H1 (cell line): Measurements from ENCODE around the gene ANP32B. TPM values are rescaled to one million over a fixed set of nuclear protein-coding genes. Genes with fewer than 3 reads are reported as not detected.

Source experiments
- CTCF ChIA-PET: fragments of 300-600 bp; sonication (Branson Sonifier 250); formaldehyde crosslinking; loops from one replicate; lab custom pipeline; 2021; ENCODE audit not compliant: partially characterized antibody; lab: Charles Lee
- POLR2A ChIA-PET: fragments of 300-600 bp; sonication (Branson Sonifier 250); formaldehyde crosslinking; loops from one replicate; lab custom pipeline; 2021; ENCODE audit warnings: inconsistent platforms; ENCODE audit not compliant: partially characterized antibody; lab: Charles Lee
- DNase-seq, 2 experiments: peaks; one replicate each; pipeline versions ENCODE4 v3.0.0 to v3.0.0-alpha.2; 2010 to 2022; ENCODE audit warnings: low spot score in 2 of 2, low read depth in 1 of 2, mixed read lengths in 1 of 2
- FAIRE-seq: peaks from 2 replicates; lab custom pipeline; 2011; peaks lifted over from hg19 to GRCh38; lab: Jason Lieb, UNC
- H2AFZ ChIP-seq: 2 replicates; pipeline ENCODE4 v1.8.1; 2012; ENCODE audit warnings: low read length, inconsistent platforms
- H2AK5ac ChIP-seq: 2 replicates; pipeline ENCODE4 v1.6.1; 2013; ENCODE audit warnings: low read depth, low read length
- H2BK120ac ChIP-seq: replicated peaks from 2 replicates; pipeline ENCODE3; 2013; ENCODE audit warnings: low read depth, low read length, inconsistent platforms
- H2BK12ac ChIP-seq: 2 replicates; pipeline ENCODE4 v1.6.1; 2013; ENCODE audit warnings: low read depth, low read length
- H2BK15ac ChIP-seq: 2 replicates; pipeline ENCODE4 v1.6.1; 2013; ENCODE audit warnings: low read length
- H2BK20ac ChIP-seq: 2 replicates; pipeline ENCODE4 v1.6.1; 2013; ENCODE audit warnings: low read length
- H2BK5ac ChIP-seq: 2 replicates; pipeline ENCODE4 v1.6.1; 2013; ENCODE audit warnings: low read depth, low read length
- H3K14ac ChIP-seq: 2 replicates; pipeline ENCODE4 v1.6.1; 2013; ENCODE audit warnings: inconsistent platforms; ENCODE audit not compliant: insufficient read length
- H3K18ac ChIP-seq: 2 replicates; pipeline ENCODE4 v1.6.1; 2013; ENCODE audit warnings: low read length; ENCODE audit errors: extremely low read depth
- H3K23ac ChIP-seq: 2 replicates; pipeline ENCODE4 v1.6.1; 2013; ENCODE audit warnings: inconsistent platforms; ENCODE audit not compliant: insufficient read length
- H3K23me2 ChIP-seq: 2 replicates; pipeline ENCODE4 v1.6.1; 2013; ENCODE audit warnings: low read depth, low read length
- H3K27ac ChIP-seq: 2 replicates; pipeline ENCODE4 v1.6.1; 2011; ENCODE audit warnings: low read depth, low read length, inconsistent platforms
- H3K27me3 ChIP-seq, 4 experiments: replicated peaks in 1 of 4; 1 replicate in 1 of 4; 2 replicates in 3 of 4; pipeline versions ENCODE4 v1.6.1 to v1.8.1; 2011 to 2013; ENCODE audit warnings: low read length in 3 of 4, mild to moderate bottlenecking in 3 of 4, inconsistent platforms in 2 of 4, mixed read lengths in 2 of 4, moderate library complexity in 1 of 4; ENCODE audit not compliant: control insufficient read depth in 3 of 4, insufficient read depth in 3 of 4; ENCODE audit errors: extremely low read depth in 1 of 4
- H3K36me3 ChIP-seq, 4 experiments: 2 replicates each; pipeline versions ENCODE4 v1.6.1 to v1.8.1; 2011 to 2013; ENCODE audit warnings: mild to moderate bottlenecking in 4 of 4, low read length in 3 of 4, moderate library complexity in 2 of 4, control low read depth in 1 of 4, inconsistent platforms in 1 of 4; ENCODE audit not compliant: insufficient read depth in 4 of 4, control insufficient read depth in 2 of 4
- H3K4ac ChIP-seq: replicated peaks from 2 replicates; pipeline ENCODE3; 2013; ENCODE audit warnings: low read length, low read depth, mixed read lengths, inconsistent platforms; ENCODE audit not compliant: insufficient read length
- H3K4me1 ChIP-seq, 4 experiments: replicated peaks in 1 of 4; 1 replicate in 1 of 4; 2 replicates in 3 of 4; pipeline versions ENCODE4 v1.6.1 to v1.8.1; 2011 to 2013; ENCODE audit warnings: low read length in 3 of 4, inconsistent platforms in 2 of 4, mixed read lengths in 1 of 4; ENCODE audit not compliant: insufficient read depth in 4 of 4, control insufficient read depth in 3 of 4
- H3K4me2 ChIP-seq, 2 experiments: 2 replicates each; pipeline versions ENCODE4 v1.6.1 to v1.8.1; 2011 to 2013; ENCODE audit warnings: low read depth in 2 of 2, low read length in 2 of 2, control low read depth in 1 of 2, inconsistent platforms in 1 of 2, mild to moderate bottlenecking in 1 of 2; ENCODE audit not compliant: insufficient read depth in 1 of 2
- H3K4me3 ChIP-seq, 4 experiments: fragments of 200-600, 300-600 bp in 1 of 4; sonication (generic), shearing (Covaris generic), sonication (Bioruptor Twin) in 1 of 4; 2 replicates each; pipeline versions ENCODE4 v1.5.1 to v1.8.1; 2011 to 2016; ENCODE audit warnings: low read length in 4 of 4, low read depth in 3 of 4, control low read depth in 2 of 4, inconsistent platforms in 2 of 4, mild to moderate bottlenecking in 2 of 4, mixed read lengths in 1 of 4, moderate library complexity in 1 of 4; ENCODE audit not compliant: insufficient read depth in 2 of 4; ENCODE audit errors: extremely low read depth in 1 of 4
- H3K56ac ChIP-seq: replicated peaks from 2 replicates; pipeline ENCODE3; 2013; ENCODE audit warnings: low read depth, mild to moderate bottlenecking, mixed read lengths, low read length, inconsistent platforms; ENCODE audit not compliant: insufficient read length
- H3K79me1 ChIP-seq: 2 replicates; pipeline ENCODE4 v1.6.1; 2013; ENCODE audit warnings: low read depth, low read length, control low read depth
- H3K79me2 ChIP-seq, 2 experiments: 2 replicates each; pipeline versions ENCODE4 v1.6.1 to v1.8.1; 2012 to 2013; ENCODE audit warnings: low read length in 2 of 2, mild to moderate bottlenecking in 2 of 2, inconsistent platforms in 1 of 2; ENCODE audit not compliant: insufficient read depth in 2 of 2, control insufficient read depth in 1 of 2
- H3K9ac ChIP-seq, 4 experiments: replicated peaks in 1 of 4; 1 replicate in 1 of 4; 2 replicates in 3 of 4; pipeline versions ENCODE4 v1.6.1 to v1.8.1; 2011 to 2013; ENCODE audit warnings: low read depth in 3 of 4, low read length in 3 of 4, control low read depth in 2 of 4, mild to moderate bottlenecking in 2 of 4, moderate library complexity in 2 of 4, inconsistent platforms in 1 of 4; ENCODE audit errors: extremely low read depth in 1 of 4
- H3K9me3 ChIP-seq, 2 experiments: 2 replicates each; pipeline versions ENCODE4 v1.6.1 to v1.8.1; 2012 to 2013; ENCODE audit warnings: mild to moderate bottlenecking in 2 of 2, moderate library complexity in 2 of 2, control low read depth in 1 of 2, inconsistent platforms in 1 of 2, low read depth in 1 of 2, low read length in 1 of 2, mixed read lengths in 1 of 2; ENCODE audit not compliant: insufficient read depth in 2 of 2
- H4K20me1 ChIP-seq, 2 experiments: replicated peaks in 1 of 2; 2 replicates each; pipeline versions ENCODE3 to v1.8.1; 2011 to 2013; ENCODE audit warnings: inconsistent platforms in 2 of 2, low read length in 2 of 2, mild to moderate bottlenecking in 1 of 2; ENCODE audit not compliant: insufficient read depth in 2 of 2, control insufficient read depth in 1 of 2
- H4K5ac ChIP-seq: 2 replicates; pipeline ENCODE4 v1.6.1; 2013; ENCODE audit warnings: low read length, low read depth, mixed read lengths, inconsistent platforms; ENCODE audit not compliant: insufficient read length
- H4K8ac ChIP-seq: 2 replicates; pipeline ENCODE4 v1.8.0; 2013; ENCODE audit warnings: mild to moderate bottlenecking, moderate library complexity, low read length, inconsistent platforms; ENCODE audit not compliant: insufficient read depth; ENCODE audit errors: extremely low read depth
- H4K91ac ChIP-seq: replicated peaks from 2 replicates; pipeline ENCODE3; 2013; ENCODE audit warnings: low read length, mixed read lengths, inconsistent platforms; ENCODE audit not compliant: insufficient read length
- ATF2 ChIP-seq: IDR thresholded peaks from 2 replicates; pipeline ENCODE4 v1.6.1; 2012; ENCODE audit warnings: low read length, inconsistent platforms
- EGR1 ChIP-seq: IDR thresholded peaks from 2 replicates; pipeline ENCODE4 v1.6.1; 2011; ENCODE audit warnings: low read depth, low read length, borderline replicate concordance
- EZH2 ChIP-seq: fragments of 200-600 bp; sonication (generic); IDR thresholded peaks from 2 replicates; pipeline ENCODE4 v1.7.1; 2012; ENCODE audit warnings: low read depth, mild to moderate bottlenecking, moderate library complexity, low read length, inconsistent platforms; ENCODE audit not compliant: severe bottlenecking
- FOSL1 ChIP-seq: IDR thresholded peaks from 2 replicates; pipeline ENCODE4 v1.6.1; 2011; ENCODE audit warnings: mild to moderate bottlenecking, low read depth, low read length, moderate library complexity; ENCODE audit not compliant: insufficient read depth
- JUN ChIP-seq: IDR thresholded peaks from 2 replicates; pipeline ENCODE4 v1.6.1; 2011; ENCODE audit warnings: low read depth, mild to moderate bottlenecking, improper control_type of control experiment, low read length
- PHF8 ChIP-seq: fragments of 200-600 bp; sonication (generic); conservative IDR thresholded peaks from 2 replicates; pipeline ENCODE4 v1.7.1; 2012; ENCODE audit warnings: low read depth, mild to moderate bottlenecking, inconsistent platforms, low read length, moderate library complexity
- RNF2 ChIP-seq: fragments of 200-900, 300-1000 bp; sonication (generic); IDR thresholded peaks from 2 replicates; pipeline ENCODE4 v1.7.1; 2016; ENCODE audit warnings: borderline replicate concordance, low read depth, mild to moderate bottlenecking, antibody characterized with exemption, low read length; ENCODE audit not compliant: poor library complexity, severe bottlenecking; ENCODE audit errors: missing control alignments
- SIRT6 ChIP-seq: IDR thresholded peaks from one replicate; pipeline ENCODE4 v1.7.1; 2012; ENCODE audit warnings: low read length, inconsistent platforms
- SP2 ChIP-seq: IDR thresholded peaks from 2 replicates; pipeline ENCODE4 v1.6.1; 2012; ENCODE audit warnings: mild to moderate bottlenecking, low read length, inconsistent platforms
- SUZ12 ChIP-seq: fragments of 200-600 bp; sonication (generic); IDR thresholded peaks from 2 replicates; pipeline ENCODE4 v1.6.1; 2012; ENCODE audit warnings: mild to moderate bottlenecking, inconsistent platforms, low read length, moderate library complexity, mixed read lengths
- TAF7 ChIP-seq: optimal IDR thresholded peaks from 2 replicates; pipeline ENCODE3; 2011; ENCODE audit warnings: low read depth, mild to moderate bottlenecking, inconsistent platforms, low read length, moderate library complexity, borderline replicate concordance
- TBP ChIP-seq: IDR thresholded peaks from 2 replicates; pipeline ENCODE4 v1.6.1; 2011; ENCODE audit warnings: low read depth, low read length, improper control_type of control experiment
- WGBS, 2 experiments: shearing (Covaris generic) in 1 of 2; methylation state at CpG; one replicate each; pipeline versions ENCODE4 v1.1.6 to v1.1.7; 2013 to 2015; ENCODE audit warnings: low lambda C conversion rate in 2 of 2, mixed read lengths in 2 of 2, inconsistent platforms in 1 of 2, low coverage in 1 of 2, missing lambda C conversion rate in 1 of 2; ENCODE audit not compliant: insufficient replicate concordance in 2 of 2, insufficient coverage in 1 of 2, insufficient read length in 1 of 2; ENCODE audit errors: extremely low coverage in 1 of 2, missing lambda C conversion rate in 1 of 2; 5-methylcytosine and 5-hydroxymethylcytosine counted together
- polyA plus RNA-seq, 7 experiments: library from polyadenylated mRNA; depleted of rRNA in 3 of 7; stranded (reverse) in 5 of 7; unstranded in 2 of 7; fragments of >200 nt in 5 of 7; fragments of 200-250 nt in 2 of 7; gene quantifications; 1 replicate in 5 of 7; 2 replicates in 1 of 7; 4 replicates in 1 of 7; pipeline versions ENCODE4 v1.2.1 to v1.2.3, GENCODE V29; 2011 to 2013; ENCODE audit warnings: missing spikeins in 2 of 7, mixed read lengths in 2 of 7
- total RNA-seq: library from RNA; stranded (reverse); fragmentation: NEBNext Ultra II Directional; extraction: Animal tissue kit (Norgen Biotek cat#: 25700); gene quantifications from 2 replicates; pipeline ENCODE4 v1.2.1, GENCODE V29; 2021

Gene ANP32B
- total and polyA plus RNA-seq, 2 of the 8 experiments (the other 6 are each of a cell fraction or from before 2014, with no cell fraction given): 7.6 to 88.1 TPM

GRCh38 chr9:98002808-98003207 is 19.7 kb downstream of the ANP32B start:
- Histone ChIP-seq H2BK5ac (no peak overlapping the region), H3K23me2 (no peaks in the 10 kb centered on the region), H3K56ac (no peak overlapping the region), H2AFZ (no peak overlapping the region), H3K36me3 (peaks cover 0 to 45% (median 20%) of the 10 kb centered on the region in 4 experiments; a peak in 7 of 8 replicates), H2BK20ac (no peak overlapping the region), H3K9me3 (no peaks in the 10 kb centered on the region), H3K14ac (no peak overlapping the region), H3K4me1 (no peaks in the 10 kb centered on the region), H4K91ac (no peak overlapping the region), H3K18ac (no peak overlapping the region), H3K79me1 (no peaks in the 10 kb centered on the region), H3K23ac (no peak overlapping the region), H3K79me2 (no peaks in the 10 kb centered on the region), H2AK5ac (no peak overlapping the region), H4K20me1 (peaks cover 1 to 2% of the 10 kb centered on the region in 2 experiments), H2BK120ac (no peak overlapping the region), H3K27me3 (no peaks in the 10 kb centered on the region), H3K4me3 (no peak overlapping the region), H3K9ac (no peak overlapping the region), H2BK15ac (no peak overlapping the region), H3K4ac (no peak overlapping the region), H3K4me2 (no peak overlapping the region), H4K5ac (no peak overlapping the region), H2BK12ac (no peak overlapping the region), H3K27ac (no peak overlapping the region), H4K8ac (no peak overlapping the region)
- FAIRE-seq: no peak
- WGBS, 2 experiments: 89% methylated on average over 2 of the region's 2 CpGs; no CpG with 5 or more reads in 1 of the 2 experiments
- DNase-seq: no peak
- ChIA-PET CTCF (interaction anchor here (0.7 to 3.6 kb wide), 4 partner anchors 9 to 22 kb away, joined by 3 to 9 read pairs (median 4); no protein-coding TSS in a partner anchor), POLR2A (interaction anchor here (0.8 to 1.4 kb wide), 2 partner anchors 12 to 20 kb away, joined by 3 read pairs; partner anchors contain the start of gene ANP32B)
- no peak for TF ChIP-seq TBP
- no peak for TF ChIP-seq TAF7
- no peak for TF ChIP-seq SP2
- TF ChIP-seq JUN: no peak
- TF ChIP-seq EZH2: no peak
- no peak for TF ChIP-seq SUZ12
- no peak for TF ChIP-seq ATF2
- no peak for TF ChIP-seq RNF2
- TF ChIP-seq PHF8: no peak
- no peak for TF ChIP-seq SIRT6
- no peak for TF ChIP-seq FOSL1
- no peak for TF ChIP-seq EGR1
